HepG2 (cell line): Measurements from ENCODE around the gene SHISA4. TPM values are rescaled to one million over a fixed set of nuclear protein-coding genes. Genes with fewer than 3 reads are reported as not detected.

Experiments
- ARNTL ChIP-seq: sonication (generic); formaldehyde crosslinking; IDR thresholded peaks from 2 replicates; pipeline ENCODE4 v1.4.0; 2020; ENCODE audit warnings: mild to moderate bottlenecking, missing genetic modification reagents
- GABPA ChIP-seq, 2 experiments: IDR thresholded peaks; 2 replicates each; pipeline ENCODE4 v1.6.1; 2011 to 2016; ENCODE audit warnings: low read depth in 2 of 2, low read length in 1 of 2, missing biosample characterization in 1 of 2, missing genetic modification characterization in 1 of 2
- GABPB1 ChIP-seq: IDR thresholded peaks from 2 replicates; pipeline ENCODE4 v1.6.1; 2016; ENCODE audit warnings: mild to moderate bottlenecking, missing genetic modification reagents, moderate library complexity, missing compliant biosample characterization
- GATAD2A ChIP-seq: IDR thresholded peaks from 2 replicates; pipeline ENCODE4 v1.6.1; 2016
- HOXA5 ChIP-seq: sonication (generic); formaldehyde crosslinking; IDR thresholded peaks from 2 replicates; pipeline ENCODE4 v1.4.0; 2020; ENCODE audit warnings: missing genetic modification reagents
- MBNL3 ChIP-seq: fragments of 250-450 bp; sonication (Bioruptor Pico); conservative IDR thresholded peaks from 2 replicates; pipeline ENCODE4 v1.8.0; 2022; ENCODE audit warnings: mild to moderate bottlenecking, inconsistent platforms
- PHB2 ChIP-seq: fragments of 450-650 bp; IDR thresholded peaks from 2 replicates; pipeline ENCODE4 v1.6.1; 2018; ENCODE audit not compliant: partially characterized antibody
- RAD51 ChIP-seq: fragments of 450-650 bp; IDR thresholded peaks from 2 replicates; pipeline ENCODE4 v1.6.1; 2016; ENCODE audit warnings: borderline replicate concordance
- SIN3B ChIP-seq: fragments of 150-350 bp; IDR thresholded peaks from 2 replicates; pipeline ENCODE4 v1.6.1; 2014; ENCODE audit warnings: low read length
- ZNF12 ChIP-seq: sonication (generic); formaldehyde crosslinking; IDR thresholded peaks from 2 replicates; pipeline ENCODE4 v1.5.0; 2020; ENCODE audit warnings: missing genetic modification reagents
- ZNF225 ChIP-seq: sonication (generic); formaldehyde crosslinking; IDR thresholded peaks from 2 replicates; pipeline ENCODE4 v1.4.0; 2020; ENCODE audit warnings: mild to moderate bottlenecking, missing genetic modification reagents
- ZNF230 ChIP-seq: sonication (generic); formaldehyde crosslinking; IDR thresholded peaks from 2 replicates; pipeline ENCODE4 v1.4.0; 2020; ENCODE audit warnings: mild to moderate bottlenecking, missing genetic modification reagents
- ZNF274 ChIP-seq: sonication (generic); formaldehyde crosslinking; IDR thresholded peaks from 2 replicates; pipeline ENCODE4 v1.5.1; 2020; ENCODE audit warnings: mild to moderate bottlenecking, missing genetic modification reagents
- ZNF430 ChIP-seq: sonication (generic); formaldehyde crosslinking; IDR thresholded peaks from 2 replicates; pipeline ENCODE4 v1.9.0; 2021; ENCODE audit warnings: mild to moderate bottlenecking, missing genetic modification reagents
- ZNF446 ChIP-seq: sonication (generic); formaldehyde crosslinking; IDR thresholded peaks from 2 replicates; pipeline ENCODE4 v1.5.0; 2020; ENCODE audit warnings: mild to moderate bottlenecking, missing genetic modification reagents
- ZNF644 ChIP-seq: IDR thresholded peaks from 2 replicates; pipeline ENCODE4 v1.6.1; 2016; ENCODE audit warnings: low read depth
- ZNF709 ChIP-seq: sonication (generic); formaldehyde crosslinking; IDR thresholded peaks from 2 replicates; pipeline ENCODE4 v1.5.0; 2020; ENCODE audit warnings: mild to moderate bottlenecking, missing genetic modification reagents
- ZNF737 ChIP-seq: sonication (generic); formaldehyde crosslinking; IDR thresholded peaks from 2 replicates; pipeline ENCODE4 v1.5.0; 2020; ENCODE audit warnings: missing genetic modification reagents, mild to moderate bottlenecking, borderline replicate concordance
- ZSCAN25 ChIP-seq: sonication (generic); formaldehyde crosslinking; IDR thresholded peaks from 2 replicates; pipeline ENCODE4 v1.8.0; 2022; ENCODE audit warnings: mild to moderate bottlenecking, missing genetic modification reagents
- ZSCAN9 ChIP-seq: IDR thresholded peaks from 2 replicates; pipeline ENCODE4 v1.6.1; 2016; ENCODE audit warnings: borderline replicate concordance
- polyA plus RNA-seq, 8 experiments: library from polyadenylated mRNA; depleted of rRNA in 3 of 8; stranded (reverse) in 7 of 8; unstranded in 1 of 8; fragments of >200 nt; fragmentation: Illumina TruSeq in 4 of 8; extraction: Trizol in 4 of 8; gene quantifications; 2 replicates each; pipeline versions ENCODE4 v1.2.1 to v1.2.3, GENCODE V29; 2011 to 2016; ENCODE audit warnings: low read depth in 4 of 8, missing spikeins in 1 of 8, mixed read lengths in 1 of 8; ENCODE audit not compliant: insufficient read depth in 1 of 8
- total RNA-seq, 5 experiments: library from RNA; depleted of rRNA; stranded (reverse); fragments of >200 nt; fragmentation: Illumina TruSeq; extraction: Trizol; gene quantifications; 2 replicates each; pipeline ENCODE4 v1.2.3, GENCODE V29; 2016; ENCODE audit warnings: low read depth in 1 of 5
- TF ChIP-seq, protein P1 (sequence below): IDR thresholded peaks from 2 replicates; pipeline ENCODE4 v1.6.1; 2016; ENCODE audit warnings: missing compliant biosample characterization, missing genetic modification reagents, borderline replicate concordance
- TF ChIP-seq, protein P2 (sequence below), 2 experiments: sonication (generic) in 1 of 2; formaldehyde crosslinking in 1 of 2; IDR thresholded peaks; 2 replicates each; pipeline versions ENCODE4 v1.5.1 to v1.6.1; 2011 to 2020; ENCODE audit warnings: borderline replicate concordance in 1 of 2, low read depth in 1 of 2, low read length in 1 of 2, mild to moderate bottlenecking in 1 of 2, missing genetic modification reagents in 1 of 2, moderate library complexity in 1 of 2
- TF ChIP-seq, protein P3 (sequence below): sonication (generic); formaldehyde crosslinking; IDR thresholded peaks from 2 replicates; pipeline ENCODE4 v1.5.0; 2020; ENCODE audit warnings: missing genetic modification reagents
- TF ChIP-seq, protein P4 (sequence below): sonication (generic); formaldehyde crosslinking; IDR thresholded peaks from 2 replicates; pipeline ENCODE4 v1.5.0; 2020; ENCODE audit warnings: mild to moderate bottlenecking, missing genetic modification reagents
- TF ChIP-seq, protein P5 (sequence below): IDR thresholded peaks from 2 replicates; pipeline ENCODE4 v1.6.1; 2012; ENCODE audit warnings: inconsistent platforms

SHISA4 gene
- total and polyA plus RNA-seq, 2 of the 13 experiments (the other 11 are each of a cell fraction or from before 2014, with no cell fraction given): 0.51 to 1.0 TPM

DNA sequence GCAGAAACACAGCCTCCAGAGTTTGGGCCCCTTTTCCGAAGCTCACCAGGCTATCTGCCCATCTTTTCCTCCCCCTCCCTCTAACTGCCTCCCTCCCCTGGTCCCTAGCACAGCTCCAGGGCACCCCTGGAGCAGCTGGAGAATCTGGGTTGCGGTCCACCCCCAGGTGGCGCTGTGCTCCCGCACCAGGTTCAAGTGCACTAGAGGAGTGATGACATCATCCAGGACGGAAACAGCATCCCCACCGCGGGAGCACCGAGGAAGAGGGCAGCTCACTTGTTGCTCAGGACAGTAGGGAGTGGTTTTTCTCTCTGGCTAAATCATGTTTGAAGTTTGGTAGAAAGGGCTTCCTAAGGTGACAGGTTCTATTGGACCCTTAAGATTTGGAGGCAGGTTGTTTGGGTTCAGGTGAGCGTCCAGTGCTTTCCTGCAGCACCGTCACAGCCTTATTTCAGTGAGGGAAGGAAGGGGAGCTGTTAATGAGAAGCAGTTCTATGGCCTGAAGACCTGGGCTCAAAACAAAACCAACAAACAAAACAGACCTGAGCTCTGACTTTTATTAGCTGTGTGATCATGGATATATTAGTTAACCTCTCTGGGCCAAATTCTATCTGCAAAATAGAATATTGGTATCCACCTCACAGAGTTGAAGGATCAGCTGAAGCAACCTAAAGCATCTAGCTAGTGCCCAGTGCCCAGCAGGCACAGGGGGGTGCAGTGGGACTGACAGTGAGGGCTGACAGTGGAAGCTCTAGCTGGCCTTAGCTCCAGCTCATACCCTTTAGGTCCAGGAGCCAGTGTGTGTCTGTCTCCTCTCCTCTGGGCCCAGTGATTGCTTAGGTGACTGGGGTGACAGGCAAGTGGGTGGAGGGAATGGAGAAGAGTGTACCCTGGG, 7.5 kb downstream of the SHISA4 start (continued):
- TF ChIP-seq ZSCAN9 (CRISPR knock-in tag) (no peak), ZNF230 (CRISPR knock-in tag) (no peak), ZNF430 (no peak), ZNF709 (CRISPR knock-in tag) (no peak), GATAD2A (CRISPR knock-in tag) (peak; percentile 52), ZNF737 (CRISPR knock-in tag) (no peak), ZNF225 (CRISPR knock-in tag) (no peak), ZNF12 (CRISPR knock-in tag) (no peak), ZNF274 (CRISPR knock-in tag) (0 out of 2 replicates have a peak, but pooled peaks have one; percentile 40), PHB2 (no peak), ARNTL (CRISPR knock-in tag) (no peak), HOXA5 (CRISPR knock-in tag) (peak; percentile 76; the same call in 1 of the 2 replicates), RAD51 (no peak), ZNF446 (CRISPR knock-in tag) (no peak), SIN3B (no peak), ZSCAN25 (CRISPR knock-in tag) (peak; percentile 51), MBNL3 (CRISPR knock-in tag) (no peak), GABPA (IDR thresholded peaks at IDR 0.05; ENCODE audit: low read depth, low read length) (no peak), GABPA (CRISPR knock-in tag; IDR thresholded peaks at IDR 0.05; ENCODE audit: low read depth) (no peak), ZNF644 (CRISPR knock-in tag) (no peak), GABPB1 (peak; percentile 64)
- TF ChIP-seq, protein P1, sequence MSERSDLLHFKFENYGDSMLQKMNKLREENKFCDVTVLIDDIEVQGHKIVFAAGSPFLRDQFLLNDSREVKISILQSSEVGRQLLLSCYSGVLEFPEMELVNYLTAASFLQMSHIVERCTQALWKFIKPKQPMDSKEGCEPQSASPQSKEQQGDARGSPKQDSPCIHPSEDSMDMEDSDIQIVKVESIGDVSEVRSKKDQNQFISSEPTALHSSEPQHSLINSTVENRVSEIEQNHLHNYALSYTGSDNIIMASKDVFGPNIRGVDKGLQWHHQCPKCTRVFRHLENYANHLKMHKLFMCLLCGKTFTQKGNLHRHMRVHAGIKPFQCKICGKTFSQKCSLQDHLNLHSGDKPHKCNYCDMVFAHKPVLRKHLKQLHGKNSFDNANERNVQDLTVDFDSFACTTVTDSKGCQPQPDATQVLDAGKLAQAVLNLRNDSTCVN (CRISPR knock-in tag): 0 out of 2 replicates have a peak, but pooled peaks have one; percentile 21
- TF ChIP-seq, protein P2, sequence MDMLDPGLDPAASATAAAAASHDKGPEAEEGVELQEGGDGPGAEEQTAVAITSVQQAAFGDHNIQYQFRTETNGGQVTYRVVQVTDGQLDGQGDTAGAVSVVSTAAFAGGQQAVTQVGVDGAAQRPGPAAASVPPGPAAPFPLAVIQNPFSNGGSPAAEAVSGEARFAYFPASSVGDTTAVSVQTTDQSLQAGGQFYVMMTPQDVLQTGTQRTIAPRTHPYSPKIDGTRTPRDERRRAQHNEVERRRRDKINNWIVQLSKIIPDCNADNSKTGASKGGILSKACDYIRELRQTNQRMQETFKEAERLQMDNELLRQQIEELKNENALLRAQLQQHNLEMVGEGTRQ (IDR thresholded peaks at IDR 0.05; ENCODE audit: low read depth, low read length): no peak
- TF ChIP-seq, protein P2 (CRISPR knock-in tag; IDR thresholded peaks at IDR 0.05; ENCODE audit: borderline replicate concordance): no peak
- TF ChIP-seq, protein P3, sequence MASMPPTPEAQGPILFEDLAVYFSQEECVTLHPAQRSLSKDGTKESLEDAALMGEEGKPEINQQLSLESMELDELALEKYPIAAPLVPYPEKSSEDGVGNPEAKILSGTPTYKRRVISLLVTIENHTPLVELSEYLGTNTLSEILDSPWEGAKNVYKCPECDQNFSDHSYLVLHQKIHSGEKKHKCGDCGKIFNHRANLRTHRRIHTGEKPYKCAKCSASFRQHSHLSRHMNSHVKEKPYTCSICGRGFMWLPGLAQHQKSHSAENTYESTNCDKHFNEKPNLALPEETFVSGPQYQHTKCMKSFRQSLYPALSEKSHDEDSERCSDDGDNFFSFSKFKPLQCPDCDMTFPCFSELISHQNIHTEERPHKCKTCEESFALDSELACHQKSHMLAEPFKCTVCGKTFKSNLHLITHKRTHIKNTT (CRISPR knock-in tag): no peak
- TF ChIP-seq, protein P4, sequence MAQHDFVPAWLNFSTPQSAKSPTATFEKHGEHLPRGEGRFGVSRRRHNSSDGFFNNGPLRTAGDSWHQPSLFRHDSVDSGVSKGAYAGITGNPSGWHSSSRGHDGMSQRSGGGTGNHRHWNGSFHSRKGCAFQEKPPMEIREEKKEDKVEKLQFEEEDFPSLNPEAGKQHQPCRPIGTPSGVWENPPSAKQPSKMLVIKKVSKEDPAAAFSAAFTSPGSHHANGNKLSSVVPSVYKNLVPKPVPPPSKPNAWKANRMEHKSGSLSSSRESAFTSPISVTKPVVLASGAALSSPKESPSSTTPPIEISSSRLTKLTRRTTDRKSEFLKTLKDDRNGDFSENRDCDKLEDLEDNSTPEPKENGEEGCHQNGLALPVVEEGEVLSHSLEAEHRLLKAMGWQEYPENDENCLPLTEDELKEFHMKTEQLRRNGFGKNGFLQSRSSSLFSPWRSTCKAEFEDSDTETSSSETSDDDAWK (CRISPR knock-in tag): no peak
- TF ChIP-seq, protein P5, sequence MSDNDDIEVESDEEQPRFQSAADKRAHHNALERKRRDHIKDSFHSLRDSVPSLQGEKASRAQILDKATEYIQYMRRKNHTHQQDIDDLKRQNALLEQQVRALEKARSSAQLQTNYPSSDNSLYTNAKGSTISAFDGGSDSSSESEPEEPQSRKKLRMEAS: no peak
